Thyroid gland (tissue), 4 donors: ENCODE results near the gene ZIC1. TPM values are rescaled to one million over a fixed set of nuclear protein-coding genes. Genes with fewer than 3 reads are reported as not detected.

ENCODE experiments used
- DNase-seq, 2 donors: peaks; one replicate each; pipeline ENCODE4 v3.0.0-alpha.2; 2019
- H3K27ac ChIP-seq, 3 donors: fragments of 200-600 bp; sonication (generic); 1 replicate in 2 of 3; 2 replicates in 1 of 3; pipeline ENCODE4 v1.5.1; 2016 to 2019; ENCODE audit warnings: mild to moderate bottlenecking in 1 of 3, moderate library complexity in 1 of 3
- H3K27me3 ChIP-seq: fragments of 200-600 bp; sonication (generic); one replicate; pipeline ENCODE4 v1.5.1; 2019
- H3K36me3 ChIP-seq, 2 donors: fragments of 200-600 bp; sonication (generic); one replicate each; pipeline ENCODE4 v1.5.1; 2016 to 2019
- H3K4me1 ChIP-seq, 2 donors: fragments of 200-600 bp; sonication (generic); one replicate each; pipeline ENCODE4 v1.5.1; 2017 to 2019
- H3K4me3 ChIP-seq, 3 donors: fragments of 200-600 bp; sonication (generic); replicated peaks in 1 of 3; 1 replicate in 2 of 3; 2 replicates in 1 of 3; pipeline ENCODE4 v1.5.1; 2016; ENCODE audit warnings: mild to moderate bottlenecking in 1 of 3
- H3K9me3 ChIP-seq: fragments of 200-600 bp; sonication (generic); one replicate; pipeline ENCODE4 v1.5.1; 2017
- CTCF ChIP-seq, 6 experiments: fragments of 200-600 bp in 3 of 6; fragments of 450-650 bp in 3 of 6; sonication (generic) in 3 of 6; IDR thresholded peaks; one replicate each; pipeline ENCODE4 v1.5.1; 2016 to 2019; ENCODE audit warnings: antibody characterized with exemption in 6 of 6, mild to moderate bottlenecking in 2 of 6, inconsistent platforms in 1 of 6, moderate library complexity in 1 of 6
- POLR2A ChIP-seq, 2 donors: fragments of 450-650 bp; IDR thresholded peaks; one replicate each; pipeline ENCODE4 v1.6.1; 2017; ENCODE audit warnings: antibody characterized with exemption in 2 of 2, mild to moderate bottlenecking in 2 of 2, moderate library complexity in 1 of 2
- WGBS, 2 donors: methylation state at CpG; one replicate each; pipeline ENCODE4 v1.1.5; 2017; 5-methylcytosine and 5-hydroxymethylcytosine counted together
- intact Hi-C: fragments of 100-400 bp; cut with DNase I; formaldehyde crosslinking; loops from one replicate; pipeline ENCODE4 v1.15.1; 2023
- total RNA-seq, 4 donors: library from RNA; depleted of rRNA; stranded (reverse); fragments of >200 nt; gene quantifications; one replicate each; pipeline ENCODE4 v1.2.3, GENCODE V29; 2016

Gene ZIC1
- total RNA-seq, 4 donors from 2014 or later, result not detected

GRCh38 chr3:147407114-147407497, 2.1 kb upstream of the ZIC1 start:
- intact Hi-C loops, result no loop called here
- no peak overlapping the region for H3K4me3 ChIP-seq
- peaks cover 68% of the 10 kb centered on the region for H3K27me3 ChIP-seq
- H3K9me3 ChIP-seq, result no peaks in the 10 kb centered on the region
- 9 to 12% methylated on average over 17 of the region's 17 CpGs for WGBS, 2 donors
- TF ChIP-seq CTCF (IDR thresholded peaks at IDR 0.05) (no peak), POLR2A (IDR thresholded peaks at IDR 0.05) (no peak)
- H3K27ac ChIP-seq, result no peak overlapping the region
- peaks cover 12 to 28% of the 10 kb centered on the region in 2 donors for H3K4me1 ChIP-seq
- DNase-seq, result no peak
- H3K36me3 ChIP-seq, result no peaks in the 10 kb centered on the region

- H3K4me1 ChIP-seq, result peaks cover 12 to 33% of the 10 kb centered on the region in 2 donors
- H3K27ac ChIP-seq, result no peak overlapping the region
- intact Hi-C loops, result no loop called here
- H3K9me3 ChIP-seq, result no peaks in the 10 kb centered on the region
- no peak for TF ChIP-seq POLR2A (IDR thresholded peaks at IDR 0.05)
- TF ChIP-seq CTCF (IDR thresholded peaks at IDR 0.05), result no peak
- H3K4me3 ChIP-seq, result no peak overlapping the region
- H3K27me3 ChIP-seq, result peaks cover 74% of the 10 kb centered on the region
- no peak for DNase-seq
- no peaks in the 10 kb centered on the region for H3K36me3 ChIP-seq
- WGBS, 2 donors, result 15% methylated on average over 27 of the region's 27 CpGs
These were observed 1.5 kb upstream of the ZIC1 start for GRCh38 chr3:147407498-147408187.

- Histone ChIP-seq H3K9me3 (no peaks in the 10 kb centered on the region), H3K4me3 (no peak overlapping the region), H3K36me3 (no peaks in the 10 kb centered on the region), H3K4me1 (peaks cover 12 to 41% of the 10 kb centered on the region in 2 donors), H3K27me3 (peaks cover 78% of the 10 kb centered on the region), H3K27ac (no peak overlapping the region)
- no peak for TF ChIP-seq CTCF (IDR thresholded peaks at IDR 0.05)
- TF ChIP-seq POLR2A (IDR thresholded peaks at IDR 0.05), result no peak
- WGBS, 2 donors, result 15 to 17% methylated on average over 28 of the region's 28 CpGs
- no peak for DNase-seq
- intact Hi-C loops, result no loop called here
These were observed 721 bp upstream of the ZIC1 start for GRCh38 chr3:147408188-147409100.

- Histone ChIP-seq H3K4me1 (peaks cover 12 to 43% of the 10 kb centered on the region in 2 donors), H3K27me3 (peaks cover 84% of the 10 kb centered on the region), H3K9me3 (no peaks in the 10 kb centered on the region), H3K4me3 (no peak overlapping the region), H3K27ac (no peak overlapping the region), H3K36me3 (no peaks in the 10 kb centered on the region)
- 4 to 6% methylated on average over 9 to 16 of the region's 52 CpGs for WGBS, 2 donors
- TF ChIP-seq POLR2A (IDR thresholded peaks at IDR 0.05), result no peak
- no peak for TF ChIP-seq CTCF (IDR thresholded peaks at IDR 0.05)
- intact Hi-C loops, result no loop called here
- no peak for DNase-seq
These were observed 956 bp downstream of the ZIC1 start for GRCh38 chr3:147410116-147410525.
